HL-60 (cell line): Measurements from ENCODE around the gene ESCO1.

Source experiments
- DNase-seq, 2 experiments: peaks; one replicate each; pipeline ENCODE4 v3.0.0-alpha.2; 2010 to 2020; ENCODE audit warnings: low read depth in 1 of 2, low spot score in 1 of 2
- H3K27ac ChIP-seq: fragments of 250-450 bp; sonication (Bioruptor Pico); replicated peaks from 2 replicates; pipeline ENCODE4 v1.5.1; 2020; ENCODE audit warnings: mild to moderate bottlenecking, moderate library complexity
- H3K27me3 ChIP-seq: fragments of 250-450 bp; sonication (Bioruptor Pico); 2 replicates; pipeline ENCODE4 v1.5.1; 2021; ENCODE audit warnings: mild to moderate bottlenecking, moderate library complexity; ENCODE audit not compliant: insufficient read depth, poor library complexity, severe bottlenecking
- H3K4me3 ChIP-seq: replicated peaks from 2 replicates; pipeline ENCODE4 v1.5.1; 2011; ENCODE audit warnings: mild to moderate bottlenecking, control low read depth, low read length; ENCODE audit not compliant: insufficient read depth
- GABPA ChIP-seq: IDR thresholded peaks from 2 replicates; pipeline ENCODE4 v1.6.1; 2012; ENCODE audit warnings: low read depth
- POLR2AphosphoS5 ChIP-seq: IDR thresholded peaks from 2 replicates; pipeline ENCODE4 v1.6.1; 2012; ENCODE audit warnings: low read depth
- REST ChIP-seq: IDR thresholded peaks from 2 replicates; pipeline ENCODE4 v1.6.1; 2012; ENCODE audit warnings: low read depth; ENCODE audit not compliant: insufficient replicate concordance
- SPI1 ChIP-seq: IDR thresholded peaks from 2 replicates; pipeline ENCODE4 v1.6.1; 2012; ENCODE audit warnings: low read depth, mild to moderate bottlenecking, borderline replicate concordance
- TF ChIP-seq, protein P1 (sequence below): IDR thresholded peaks from one replicate; pipeline ENCODE4 v1.5.1; 2011; ENCODE audit warnings: low read length, control low read depth, inconsistent platforms; ENCODE audit not compliant: insufficient read depth

Gene ESCO1

GRCh38 chr18:21490748-21491147 lies 109.8 kb downstream of the ESCO1 start:
- TF ChIP-seq REST = no peak
- no peak for TF ChIP-seq SPI1
- TF ChIP-seq, protein P1, sequence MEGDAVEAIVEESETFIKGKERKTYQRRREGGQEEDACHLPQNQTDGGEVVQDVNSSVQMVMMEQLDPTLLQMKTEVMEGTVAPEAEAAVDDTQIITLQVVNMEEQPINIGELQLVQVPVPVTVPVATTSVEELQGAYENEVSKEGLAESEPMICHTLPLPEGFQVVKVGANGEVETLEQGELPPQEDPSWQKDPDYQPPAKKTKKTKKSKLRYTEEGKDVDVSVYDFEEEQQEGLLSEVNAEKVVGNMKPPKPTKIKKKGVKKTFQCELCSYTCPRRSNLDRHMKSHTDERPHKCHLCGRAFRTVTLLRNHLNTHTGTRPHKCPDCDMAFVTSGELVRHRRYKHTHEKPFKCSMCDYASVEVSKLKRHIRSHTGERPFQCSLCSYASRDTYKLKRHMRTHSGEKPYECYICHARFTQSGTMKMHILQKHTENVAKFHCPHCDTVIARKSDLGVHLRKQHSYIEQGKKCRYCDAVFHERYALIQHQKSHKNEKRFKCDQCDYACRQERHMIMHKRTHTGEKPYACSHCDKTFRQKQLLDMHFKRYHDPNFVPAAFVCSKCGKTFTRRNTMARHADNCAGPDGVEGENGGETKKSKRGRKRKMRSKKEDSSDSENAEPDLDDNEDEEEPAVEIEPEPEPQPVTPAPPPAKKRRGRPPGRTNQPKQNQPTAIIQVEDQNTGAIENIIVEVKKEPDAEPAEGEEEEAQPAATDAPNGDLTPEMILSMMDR = no peak
- Histone ChIP-seq H3K4me3 (no peak overlapping the region), H3K27ac (no peak overlapping the region), H3K27me3 (peaks cover under 1% of the 10 kb centered on the region)
- no peak for DNase-seq

- no peak overlapping the region for H3K4me3 ChIP-seq
Measured at GRCh38 chr18:21489919-21490495, 110.5 kb downstream of the ESCO1 start.

DNA sequence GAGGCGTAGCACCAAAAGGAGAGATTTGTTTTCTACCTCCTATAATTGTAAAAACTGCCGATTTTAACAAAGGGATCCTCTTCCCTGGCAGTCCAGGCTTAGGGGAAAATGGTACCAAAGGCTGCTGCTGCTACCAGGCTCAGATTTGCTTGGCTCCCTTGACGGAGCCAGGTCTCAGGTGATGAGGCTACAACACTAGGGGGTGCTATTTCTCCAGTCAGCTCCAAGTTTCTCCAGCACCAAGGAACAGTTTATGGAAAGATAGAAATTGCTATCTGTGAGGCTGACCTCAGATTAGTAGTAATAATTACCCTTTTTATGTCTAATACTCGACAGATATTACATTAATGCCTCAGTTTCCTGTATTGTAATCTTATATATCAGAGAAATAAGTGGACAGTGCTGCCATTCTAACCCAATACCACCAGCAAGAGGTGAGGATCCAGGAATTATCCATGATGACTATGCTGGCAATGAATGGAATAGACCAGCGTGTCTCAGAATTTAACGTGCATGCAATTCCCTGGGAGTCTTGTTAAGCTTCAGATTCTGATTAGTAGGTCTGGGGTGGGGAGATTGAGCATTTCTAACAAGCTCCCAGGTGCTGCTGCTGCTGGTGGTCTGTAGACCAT lies 111.3 kb downstream of the ESCO1 start:
- H3K4me3 ChIP-seq = no peak overlapping the region
- peak; percentile 45 to 60 for DNase-seq
- H3K27me3 ChIP-seq = no peaks in the 10 kb centered on the region
- TF ChIP-seq, protein P1 = peak; percentile 74
- TF ChIP-seq POLR2AphosphoS5 = no peak
- no peak overlapping the region for H3K27ac ChIP-seq

More at GRCh38 chr18:21489919-21490495, 110.5 kb downstream of the ESCO1 start:
- DNase-seq = no peak
- Histone ChIP-seq H3K27ac (no peak overlapping the region), H3K27me3 (no peaks in the 10 kb centered on the region)
- TF ChIP-seq REST (no peak), POLR2AphosphoS5 (no peak), SPI1 (no peak), GABPA (no peak)
- TF ChIP-seq, protein P1 = no peak

- TF ChIP-seq GABPA (no peak), REST (no peak)
- TF ChIP-seq, protein P1 = no peak
- no peak for DNase-seq
- Histone ChIP-seq H3K4me3 (no peak overlapping the region), H3K27ac (no peak overlapping the region), H3K27me3 (no peaks in the 10 kb centered on the region)
Measured at GRCh38 chr18:21486905-21487437, 113.5 kb downstream of the ESCO1 start.
